Colonic mucosa (tissue), 4 donors: Measurements from ENCODE around the gene ADM2. TPM values are rescaled to one million over a fixed set of nuclear protein-coding genes. Genes with fewer than 3 reads are reported as not detected.

ENCODE experiments used
- DNase-seq: peaks from one replicate; pipeline ENCODE4 v3.0.0-alpha.2; 2020
- H3K27ac ChIP-seq: fragments of 200-600 bp; one replicate; pipeline ENCODE4 v1.8.0; 2021
- H3K27me3 ChIP-seq: fragments of 200-600 bp; one replicate; pipeline ENCODE4 v1.8.0; 2021
- H3K36me3 ChIP-seq: fragments of 200-600 bp; one replicate; pipeline ENCODE4 v1.8.0; 2021
- H3K4me1 ChIP-seq: fragments of 200-600 bp; one replicate; pipeline ENCODE4 v1.8.0; 2021; ENCODE audit warnings: mild to moderate bottlenecking
- H3K4me3 ChIP-seq: fragments of 200-600 bp; one replicate; pipeline ENCODE4 v1.8.0; 2021
- H3K9ac ChIP-seq, 2 donors: one replicate each; pipeline ENCODE4 v1.7.0; 2013; ENCODE audit warnings: control low read depth in 2 of 2, low read depth in 2 of 2, low read length in 2 of 2
- H3K9me3 ChIP-seq: fragments of 200-600 bp; one replicate; pipeline ENCODE4 v1.8.0; 2021
- CTCF ChIP-seq: fragments of 200-600 bp; IDR thresholded peaks from one replicate; pipeline ENCODE4 v1.8.0; 2022; ENCODE audit warnings: antibody characterized with exemption, mild to moderate bottlenecking
- intact Hi-C: fragments of 100-400 bp; cut with DNase I; formaldehyde crosslinking; loops from one replicate; pipeline ENCODE4 v1.14.1; 2022
- total RNA-seq, 2 donors: library from RNA; stranded (reverse); fragmentation: NEBNext Ultra II Directional in 1 of 2; extraction: Animal tissue kit (Norgen Biotek cat#: 25700) in 1 of 2; gene quantifications; one replicate each; pipeline ENCODE4 v1.2.1, GENCODE V29; 2021
- donor health status: healthy.
- donor health status: DM: no; HTN: no; CAD: no.
- donor health status: DM: no; HTN: no; CAD: no.

Gene ADM2
- total RNA-seq, 2 donors from 2014 or later, result 4.4 to 5.1 TPM

DNA sequence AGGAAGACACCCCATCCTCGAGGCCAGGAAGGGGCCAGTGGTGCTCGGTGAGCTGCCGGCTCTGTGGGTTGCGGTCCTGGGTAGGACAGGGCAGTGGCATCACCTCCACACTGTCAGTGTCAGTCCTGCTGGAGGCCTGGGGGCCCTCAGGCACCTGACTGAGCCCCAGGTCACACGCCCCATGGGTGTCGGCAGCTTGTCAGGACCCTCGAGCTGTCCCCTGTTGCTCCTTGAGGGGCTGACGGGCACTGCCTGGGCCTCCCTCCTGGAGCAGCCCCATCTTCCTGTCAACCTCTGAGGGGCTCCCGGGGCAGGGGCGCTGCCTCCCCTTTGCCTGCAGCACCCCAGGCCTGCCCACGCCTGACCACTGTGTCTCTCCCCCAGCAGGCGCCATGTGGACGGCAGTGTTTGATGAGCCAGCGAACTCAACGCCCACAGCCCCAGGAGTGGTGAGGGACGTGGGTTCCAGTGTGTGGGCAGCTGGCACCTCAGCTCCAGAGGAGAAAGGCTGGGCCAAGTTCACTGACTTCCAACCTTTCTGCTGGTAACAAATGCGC lies 42.0 kb upstream of the ADM2 start:
- H3K27ac ChIP-seq, result no peak overlapping the region
- intact Hi-C loops, result no loop called here
- H3K36me3 ChIP-seq, result peaks cover 9% of the 10 kb centered on the region
- no peak for TF ChIP-seq CTCF
- H3K4me1 ChIP-seq, result no peaks in the 10 kb centered on the region
- H3K9me3 ChIP-seq, result no peaks in the 10 kb centered on the region
- no peak overlapping the region for H3K4me3 ChIP-seq
- H3K27me3 ChIP-seq, result no peaks in the 10 kb centered on the region
- no peak for DNase-seq
- H3K9ac ChIP-seq, result no peak overlapping the region

GRCh38 chr22:50439871-50440331 lies 41.4 kb upstream of the ADM2 start:
- no peak for TF ChIP-seq CTCF
- Histone ChIP-seq H3K36me3 (peaks cover 9% of the 10 kb centered on the region), H3K4me1 (no peaks in the 10 kb centered on the region), H3K27ac (no peak overlapping the region), H3K9ac (no peak overlapping the region), H3K4me3 (no peak overlapping the region), H3K27me3 (no peaks in the 10 kb centered on the region), H3K9me3 (no peaks in the 10 kb centered on the region)
- intact Hi-C loops, result no loop called here
- no peak for DNase-seq

DNA sequence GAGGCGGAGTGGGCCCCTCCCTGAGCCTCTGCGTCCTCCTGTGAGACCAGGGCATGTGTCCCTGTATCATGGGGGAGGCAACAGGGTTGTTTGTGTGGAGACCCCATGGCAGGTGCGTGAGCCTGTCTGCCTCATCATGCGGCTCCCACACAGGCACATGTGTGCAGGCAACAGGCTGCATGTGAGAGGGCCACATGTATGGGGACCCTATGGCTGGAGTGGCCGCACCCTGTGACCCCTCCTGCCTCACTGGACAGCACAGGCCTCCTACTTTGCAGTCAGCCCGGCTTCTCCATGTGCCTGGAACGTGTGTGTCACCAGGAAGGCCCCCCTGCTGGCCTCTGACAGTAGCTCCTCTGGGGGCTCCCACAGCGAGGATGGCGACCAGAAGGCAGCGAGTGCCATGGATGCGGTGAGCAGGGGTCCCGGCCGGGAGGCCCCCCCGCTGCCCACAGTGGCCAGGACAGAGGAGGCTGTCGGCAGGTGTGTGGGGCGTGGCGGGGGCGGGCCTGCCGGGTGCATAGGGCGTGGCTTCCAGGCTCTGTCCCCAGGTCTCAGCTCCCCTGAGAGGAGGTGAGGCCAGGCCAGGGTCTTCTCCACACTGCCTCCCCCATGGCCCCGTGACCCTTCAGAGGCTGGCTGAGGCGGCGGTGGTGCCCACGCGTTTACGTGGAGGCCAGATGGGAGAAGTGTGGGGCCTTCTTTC lies 40.6 kb upstream of the ADM2 start:
- Histone ChIP-seq H3K36me3 (peaks cover 9% of the 10 kb centered on the region), H3K9ac (no peak overlapping the region), H3K27me3 (no peaks in the 10 kb centered on the region), H3K4me3 (no peak overlapping the region), H3K27ac (no peak overlapping the region), H3K9me3 (no peaks in the 10 kb centered on the region), H3K4me1 (no peaks in the 10 kb centered on the region)
- no peak for DNase-seq
- intact Hi-C loops, result no loop called here
- no peak for TF ChIP-seq CTCF

DNA sequence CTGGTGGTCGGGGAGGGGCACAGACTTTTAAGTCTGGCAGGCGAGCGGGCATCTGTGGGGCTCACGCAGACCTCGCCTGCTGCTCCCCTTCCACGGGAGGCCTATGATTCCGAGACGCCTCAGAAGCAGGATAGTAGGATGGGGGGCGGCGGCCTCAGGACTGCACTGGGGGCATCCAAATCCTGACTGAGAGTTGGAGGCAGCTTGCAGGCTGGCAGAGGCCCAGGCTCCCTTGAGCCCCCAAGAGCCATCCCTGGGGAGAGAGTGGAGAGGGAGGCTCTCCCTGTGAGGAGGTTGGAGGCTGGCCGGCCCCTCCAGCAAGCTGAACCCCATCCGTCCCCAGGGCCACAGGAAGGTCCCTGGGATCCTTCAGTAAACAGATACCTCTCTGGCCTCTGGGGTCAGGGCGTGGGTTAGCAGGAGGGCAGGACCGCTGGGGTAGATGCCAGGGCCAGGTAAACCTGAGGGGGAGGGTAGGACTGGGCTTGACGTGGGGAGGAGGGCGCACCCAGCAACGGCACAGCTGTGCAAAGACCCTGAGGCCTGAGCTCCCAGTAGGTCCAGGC lies 39.8 kb upstream of the ADM2 start:
- Histone ChIP-seq H3K36me3 (peaks cover 3% of the 10 kb centered on the region), H3K27me3 (no peaks in the 10 kb centered on the region), H3K9me3 (no peaks in the 10 kb centered on the region), H3K9ac (no peak overlapping the region), H3K27ac (no peak overlapping the region), H3K4me3 (no peak overlapping the region), H3K4me1 (no peaks in the 10 kb centered on the region)
- intact Hi-C loops, result no loop called here
- no peak for DNase-seq
- TF ChIP-seq CTCF, result no peak

GRCh38 chr22:50443197-50443596 lies 38.1 kb upstream of the ADM2 start:
- intact Hi-C loops, result no loop called here
- Histone ChIP-seq H3K4me3 (no peak overlapping the region), H3K27ac (no peak overlapping the region), H3K36me3 (peaks cover 6% of the 10 kb centered on the region), H3K9ac (no peak overlapping the region), H3K9me3 (no peaks in the 10 kb centered on the region), H3K27me3 (no peaks in the 10 kb centered on the region), H3K4me1 (no peaks in the 10 kb centered on the region)
- DNase-seq, result no peak
- no peak for TF ChIP-seq CTCF
